ENCODE results near the gene ACTR1A. TPM values are rescaled to one million over a fixed set of nuclear protein-coding genes. Genes with fewer than 3 reads are reported as not detected.

Gene ACTR1A
- total RNA-seq, 1 experiment from 2014 or later: 147 TPM

DNA sequence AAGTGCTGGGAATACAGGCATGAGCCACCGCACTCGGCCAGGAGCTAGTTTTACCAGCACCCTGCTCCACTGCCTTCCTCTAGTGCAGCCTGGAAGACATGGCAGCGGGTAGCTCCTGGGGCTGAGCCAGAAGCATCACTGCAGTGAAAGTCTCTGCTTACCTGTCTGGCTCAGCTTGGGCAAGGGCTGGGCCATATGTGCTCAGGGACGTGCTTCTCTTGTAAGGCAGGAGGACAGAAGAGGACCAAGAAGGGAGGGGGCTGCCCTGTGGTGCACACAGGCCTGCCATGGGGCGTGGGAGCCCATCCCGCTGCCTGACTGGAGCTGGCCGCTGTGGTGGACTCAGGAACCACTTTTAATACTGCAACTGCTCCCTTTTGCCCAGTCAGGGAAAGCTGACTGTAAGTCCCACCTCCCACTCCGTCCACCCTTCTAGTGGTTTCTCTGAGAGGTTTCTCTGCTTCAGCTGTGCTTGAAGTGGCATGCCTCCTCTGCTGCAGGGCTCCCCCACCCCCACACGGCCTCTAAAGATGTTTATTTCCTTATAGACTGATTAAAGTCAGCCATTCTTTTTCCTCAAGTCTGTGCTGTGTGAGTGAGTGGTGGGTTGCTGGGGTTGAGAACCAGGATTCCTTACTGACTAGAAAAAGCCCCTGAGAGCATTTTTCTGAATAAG is 25.9 kb downstream of the ACTR1A start:
- BruUV-seq (replicated peaks): no TSS peak
- ChIA-PET CTCF (interaction anchor here (0.6 kb wide), 1 partner anchor 115 kb away, joined by 10 read pairs; no protein-coding TSS in a partner anchor), POLR2A (no interaction called here)
- intact Hi-C loops (cut with micrococcal nuclease; ENCODE audit: unreplicated experiment): loop anchor here (5.0 kb wide), 1 partner anchor 44 kb away; the partner anchor contains the start of gene CUEDC2
- H3K27ac ChIP-seq (ENCODE audit: low read length): no peak overlapping the region
- H3K9me3 ChIP-seq (ENCODE audit: control insufficient read depth, insufficient read depth, low read depth, low read length): no peaks in the 10 kb centered on the region
- H3K36me3 ChIP-seq (ENCODE audit: control insufficient read depth, insufficient read depth, low read length): no peaks in the 10 kb centered on the region
- H3K4me3 ChIP-seq (ENCODE audit: low read depth in 2 of 2, low read length in 2 of 2): no peak overlapping the region
- no peak for TF ChIP-seq POLR2AphosphoS5 (IDR thresholded peaks at IDR 0.05; ENCODE audit: low read depth, low read length)
- no peak for TF ChIP-seq SIN3A (IDR thresholded peaks at IDR 0.05; ENCODE audit: borderline replicate concordance, insufficient read depth, low read depth, low read length)
- TF ChIP-seq, protein P1, sequence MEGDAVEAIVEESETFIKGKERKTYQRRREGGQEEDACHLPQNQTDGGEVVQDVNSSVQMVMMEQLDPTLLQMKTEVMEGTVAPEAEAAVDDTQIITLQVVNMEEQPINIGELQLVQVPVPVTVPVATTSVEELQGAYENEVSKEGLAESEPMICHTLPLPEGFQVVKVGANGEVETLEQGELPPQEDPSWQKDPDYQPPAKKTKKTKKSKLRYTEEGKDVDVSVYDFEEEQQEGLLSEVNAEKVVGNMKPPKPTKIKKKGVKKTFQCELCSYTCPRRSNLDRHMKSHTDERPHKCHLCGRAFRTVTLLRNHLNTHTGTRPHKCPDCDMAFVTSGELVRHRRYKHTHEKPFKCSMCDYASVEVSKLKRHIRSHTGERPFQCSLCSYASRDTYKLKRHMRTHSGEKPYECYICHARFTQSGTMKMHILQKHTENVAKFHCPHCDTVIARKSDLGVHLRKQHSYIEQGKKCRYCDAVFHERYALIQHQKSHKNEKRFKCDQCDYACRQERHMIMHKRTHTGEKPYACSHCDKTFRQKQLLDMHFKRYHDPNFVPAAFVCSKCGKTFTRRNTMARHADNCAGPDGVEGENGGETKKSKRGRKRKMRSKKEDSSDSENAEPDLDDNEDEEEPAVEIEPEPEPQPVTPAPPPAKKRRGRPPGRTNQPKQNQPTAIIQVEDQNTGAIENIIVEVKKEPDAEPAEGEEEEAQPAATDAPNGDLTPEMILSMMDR (IDR thresholded peaks at IDR 0.05): no peak
- TF ChIP-seq, protein P2, sequence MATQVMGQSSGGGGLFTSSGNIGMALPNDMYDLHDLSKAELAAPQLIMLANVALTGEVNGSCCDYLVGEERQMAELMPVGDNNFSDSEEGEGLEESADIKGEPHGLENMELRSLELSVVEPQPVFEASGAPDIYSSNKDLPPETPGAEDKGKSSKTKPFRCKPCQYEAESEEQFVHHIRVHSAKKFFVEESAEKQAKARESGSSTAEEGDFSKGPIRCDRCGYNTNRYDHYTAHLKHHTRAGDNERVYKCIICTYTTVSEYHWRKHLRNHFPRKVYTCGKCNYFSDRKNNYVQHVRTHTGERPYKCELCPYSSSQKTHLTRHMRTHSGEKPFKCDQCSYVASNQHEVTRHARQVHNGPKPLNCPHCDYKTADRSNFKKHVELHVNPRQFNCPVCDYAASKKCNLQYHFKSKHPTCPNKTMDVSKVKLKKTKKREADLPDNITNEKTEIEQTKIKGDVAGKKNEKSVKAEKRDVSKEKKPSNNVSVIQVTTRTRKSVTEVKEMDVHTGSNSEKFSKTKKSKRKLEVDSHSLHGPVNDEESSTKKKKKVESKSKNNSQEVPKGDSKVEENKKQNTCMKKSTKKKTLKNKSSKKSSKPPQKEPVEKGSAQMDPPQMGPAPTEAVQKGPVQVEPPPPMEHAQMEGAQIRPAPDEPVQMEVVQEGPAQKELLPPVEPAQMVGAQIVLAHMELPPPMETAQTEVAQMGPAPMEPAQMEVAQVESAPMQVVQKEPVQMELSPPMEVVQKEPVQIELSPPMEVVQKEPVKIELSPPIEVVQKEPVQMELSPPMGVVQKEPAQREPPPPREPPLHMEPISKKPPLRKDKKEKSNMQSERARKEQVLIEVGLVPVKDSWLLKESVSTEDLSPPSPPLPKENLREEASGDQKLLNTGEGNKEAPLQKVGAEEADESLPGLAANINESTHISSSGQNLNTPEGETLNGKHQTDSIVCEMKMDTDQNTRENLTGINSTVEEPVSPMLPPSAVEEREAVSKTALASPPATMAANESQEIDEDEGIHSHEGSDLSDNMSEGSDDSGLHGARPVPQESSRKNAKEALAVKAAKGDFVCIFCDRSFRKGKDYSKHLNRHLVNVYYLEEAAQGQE (IDR thresholded peaks at IDR 0.05; ENCODE audit: insufficient read depth in 1 of 2, low read depth in 2 of 2, low read length in 1 of 2): no peak
- no peak for TF ChIP-seq TCF7L2 (IDR thresholded peaks at IDR 0.05; ENCODE audit: low read depth, low read length)
- ATAC-seq (0 out of 2 replicates have a peak, but pooled peaks have one; percentile 3), DNase-seq (ENCODE audit: low read depth, low spot score) (no peak)
- in situ Hi-C loops (cut with HindIII; ENCODE audit: low pct_unique_long_range_greater_than_20kb, low sequenced_read_pairs): no loop called here
- no peaks in the 10 kb centered on the region for H3K27me3 ChIP-seq (ENCODE audit: control insufficient read depth, insufficient read depth, low read length)
- H3K4me1 ChIP-seq (ENCODE audit: control insufficient read depth, insufficient read depth, low read length): no peaks in the 10 kb centered on the region

DNA sequence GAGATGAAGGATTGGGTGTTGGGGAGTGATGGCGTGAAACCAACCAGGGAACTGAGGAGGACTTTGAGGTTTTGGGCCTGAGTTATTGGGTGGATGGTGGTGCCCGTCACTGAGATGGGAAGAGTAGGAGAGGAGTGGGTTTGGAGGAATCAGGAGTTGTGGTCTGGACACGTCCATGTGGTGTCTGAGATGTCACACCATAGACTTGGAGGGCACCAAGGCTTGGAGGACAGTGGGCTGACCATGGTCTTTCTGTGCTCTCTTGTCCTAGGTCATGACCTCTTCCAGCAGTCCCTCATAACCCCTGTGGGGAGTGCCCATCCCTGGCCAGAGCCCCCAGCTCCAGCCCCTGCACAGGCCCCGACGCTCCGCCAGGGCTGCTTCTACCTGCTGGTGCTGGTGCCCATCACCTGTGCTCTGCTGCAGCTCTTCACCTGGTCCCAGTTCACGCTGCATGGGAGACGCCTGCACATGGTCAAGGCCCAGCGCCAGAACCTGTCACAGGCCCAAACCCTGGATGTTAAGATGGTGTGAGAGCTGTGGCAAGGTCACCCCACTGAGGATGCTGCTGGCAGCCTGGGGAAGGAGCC is 27.0 kb downstream of the ACTR1A start:
- Histone ChIP-seq H3K4me3 (ENCODE audit: low read depth in 2 of 2, low read length in 2 of 2) (no peak overlapping the region), H3K4me1 (ENCODE audit: control insufficient read depth, insufficient read depth, low read length) (no peaks in the 10 kb centered on the region), H3K36me3 (ENCODE audit: control insufficient read depth, insufficient read depth, low read length) (no peaks in the 10 kb centered on the region), H3K9me3 (ENCODE audit: control insufficient read depth, insufficient read depth, low read depth, low read length) (no peaks in the 10 kb centered on the region), H3K27me3 (ENCODE audit: control insufficient read depth, insufficient read depth, low read length) (no peaks in the 10 kb centered on the region), H3K27ac (ENCODE audit: low read length) (no peak overlapping the region)
- POLR2A ChIA-PET: no interaction called here
- BruUV-seq (replicated peaks): no TSS peak
- CTCF ChIA-PET: interaction anchor here (0.5 kb wide), 2 partner anchors 650 to 905 kb away, joined by 4 to 5 read pairs; no protein-coding TSS in a partner anchor
- TF ChIP-seq, protein P2 (IDR thresholded peaks at IDR 0.05; ENCODE audit: insufficient read depth in 1 of 2, low read depth in 2 of 2, low read length in 1 of 2): no peak
- TF ChIP-seq TCF7L2 (IDR thresholded peaks at IDR 0.05; ENCODE audit: low read depth, low read length) (no peak), SIN3A (IDR thresholded peaks at IDR 0.05; ENCODE audit: borderline replicate concordance, insufficient read depth, low read depth, low read length) (no peak), POLR2AphosphoS5 (IDR thresholded peaks at IDR 0.05; ENCODE audit: low read depth, low read length) (no peak)
- TF ChIP-seq, protein P1 (IDR thresholded peaks at IDR 0.05): no peak
- intact Hi-C loops (cut with micrococcal nuclease; ENCODE audit: unreplicated experiment): loop anchor here (5.0 kb wide), 1 partner anchor 43 kb away; the partner anchor contains the start of gene CUEDC2
- in situ Hi-C loops (cut with HindIII; ENCODE audit: low pct_unique_long_range_greater_than_20kb, low sequenced_read_pairs): no loop called here
- DNase-seq (ENCODE audit: low read depth, low spot score) (no peak), ATAC-seq (no peak)

Data from Panc1 (cell line).